Lower leg skin (tissue), 4 donors: ENCODE data around the gene NPM3. TPM values are rescaled to one million over a fixed set of nuclear protein-coding genes. Genes with fewer than 3 reads are reported as not detected.

Source experiments
- DNase-seq, 2 donors: peaks; one replicate each; pipeline ENCODE4 v3.0.0-alpha.2; 2019; ENCODE audit warnings: low spot score in 2 of 2
- H3K4me3 ChIP-seq: fragments of 200-600 bp; sonication (generic); 2 replicates; pipeline ENCODE4 v1.5.1; 2017; ENCODE audit warnings: mild to moderate bottlenecking, low read depth; ENCODE audit not compliant: poor library complexity, severe bottlenecking
- POLR2A ChIP-seq, 2 donors: fragments of 450-650 bp; IDR thresholded peaks; one replicate each; pipeline ENCODE4 v1.6.1; 2016 to 2017; ENCODE audit warnings: antibody characterized with exemption in 2 of 2, mild to moderate bottlenecking in 1 of 2, moderate library complexity in 1 of 2
- WGBS, 2 donors: methylation state at CpG; one replicate each; pipeline ENCODE4 v1.1.5; 2018; 5-methylcytosine and 5-hydroxymethylcytosine counted together
- intact Hi-C: fragments of 100-400 bp; cut with DNase I; formaldehyde crosslinking; loops from one replicate; pipeline ENCODE4 v1.15.0; 2023; ENCODE audit warnings: low total_unique reads
- total RNA-seq, 4 donors: library from RNA; depleted of rRNA; stranded (reverse); fragments of >200 nt; gene quantifications; one replicate each; pipeline ENCODE4 v1.1.0, GENCODE V29; 2016
- TF ChIP-seq, protein P1 (sequence below), 3 donors: fragments of 450-650 bp; IDR thresholded peaks; one replicate each; pipeline ENCODE4 v1.5.1; 2016; ENCODE audit warnings: antibody characterized with exemption in 3 of 3, mild to moderate bottlenecking in 3 of 3, moderate library complexity in 2 of 3

Gene NPM3
- total RNA-seq, 4 donors from 2014 or later, result 24.6 to 37.7 (median 27.4) TPM

DNA sequence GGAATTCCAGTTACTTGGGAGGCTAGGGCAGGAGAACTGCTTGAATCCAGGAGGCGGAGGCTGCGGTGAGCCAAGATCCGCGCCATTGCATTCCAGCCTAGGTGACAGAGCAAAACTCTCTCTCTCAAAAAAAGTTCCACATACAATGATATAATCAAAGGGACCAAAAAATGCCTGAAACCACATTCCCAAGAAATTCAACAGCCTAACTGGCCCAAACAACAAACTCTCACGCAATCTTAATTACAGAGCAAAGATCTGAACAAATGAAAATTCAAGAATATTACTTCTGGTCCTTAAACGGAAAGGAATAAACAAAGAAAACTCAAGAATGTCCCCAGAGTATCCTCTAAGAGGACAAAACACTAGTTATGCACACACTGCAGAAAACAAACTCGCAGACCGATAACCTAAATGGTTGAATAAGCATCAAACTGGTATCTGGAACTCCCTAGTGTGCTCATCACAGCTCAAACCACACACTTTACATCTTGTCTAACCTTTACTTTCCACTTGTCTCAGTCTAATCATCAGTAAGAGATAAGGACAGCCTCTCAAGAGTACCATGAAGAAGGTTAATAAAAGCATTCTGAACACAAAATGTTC lies 31.3 kb upstream of the NPM3 start:
- intact Hi-C loops, result no loop called here
- no peak overlapping the region for H3K4me3 ChIP-seq
- WGBS, 2 donors, result 59 to 68% methylated on average over 8 of the region's 8 CpGs
- no peak for DNase-seq
- TF ChIP-seq POLR2A (IDR thresholded peaks at IDR 0.05), result no peak
- TF ChIP-seq, protein P1, sequence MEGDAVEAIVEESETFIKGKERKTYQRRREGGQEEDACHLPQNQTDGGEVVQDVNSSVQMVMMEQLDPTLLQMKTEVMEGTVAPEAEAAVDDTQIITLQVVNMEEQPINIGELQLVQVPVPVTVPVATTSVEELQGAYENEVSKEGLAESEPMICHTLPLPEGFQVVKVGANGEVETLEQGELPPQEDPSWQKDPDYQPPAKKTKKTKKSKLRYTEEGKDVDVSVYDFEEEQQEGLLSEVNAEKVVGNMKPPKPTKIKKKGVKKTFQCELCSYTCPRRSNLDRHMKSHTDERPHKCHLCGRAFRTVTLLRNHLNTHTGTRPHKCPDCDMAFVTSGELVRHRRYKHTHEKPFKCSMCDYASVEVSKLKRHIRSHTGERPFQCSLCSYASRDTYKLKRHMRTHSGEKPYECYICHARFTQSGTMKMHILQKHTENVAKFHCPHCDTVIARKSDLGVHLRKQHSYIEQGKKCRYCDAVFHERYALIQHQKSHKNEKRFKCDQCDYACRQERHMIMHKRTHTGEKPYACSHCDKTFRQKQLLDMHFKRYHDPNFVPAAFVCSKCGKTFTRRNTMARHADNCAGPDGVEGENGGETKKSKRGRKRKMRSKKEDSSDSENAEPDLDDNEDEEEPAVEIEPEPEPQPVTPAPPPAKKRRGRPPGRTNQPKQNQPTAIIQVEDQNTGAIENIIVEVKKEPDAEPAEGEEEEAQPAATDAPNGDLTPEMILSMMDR (IDR thresholded peaks at IDR 0.05), result no peak

DNA sequence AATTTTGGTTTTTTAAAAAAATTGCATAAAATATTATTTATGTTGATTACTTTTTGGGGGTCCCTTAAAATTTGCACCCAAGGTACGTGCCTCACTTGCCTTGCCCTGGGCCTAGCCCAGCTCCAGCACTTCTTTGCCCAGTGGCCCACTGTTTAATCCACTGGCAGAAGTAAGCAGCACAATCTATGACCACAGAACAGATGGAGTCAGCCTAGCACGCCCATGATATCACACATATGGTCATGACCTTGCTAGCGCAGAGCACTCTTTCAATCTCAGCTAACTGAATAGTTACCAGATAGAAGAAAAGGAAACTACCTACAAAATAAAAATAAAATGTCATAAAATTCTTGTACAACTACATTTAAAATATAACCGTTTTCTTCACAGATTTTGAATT lies 29.4 kb upstream of the NPM3 start:
- no peak for TF ChIP-seq POLR2A (IDR thresholded peaks at IDR 0.05)
- TF ChIP-seq, protein P1 (IDR thresholded peaks at IDR 0.05), result no peak
- no peak for DNase-seq
- H3K4me3 ChIP-seq, result no peak overlapping the region
- intact Hi-C loops, result no loop called here
- 87 to 88% methylated on average over 4 of the region's 4 CpGs for WGBS, 2 donors

DNA sequence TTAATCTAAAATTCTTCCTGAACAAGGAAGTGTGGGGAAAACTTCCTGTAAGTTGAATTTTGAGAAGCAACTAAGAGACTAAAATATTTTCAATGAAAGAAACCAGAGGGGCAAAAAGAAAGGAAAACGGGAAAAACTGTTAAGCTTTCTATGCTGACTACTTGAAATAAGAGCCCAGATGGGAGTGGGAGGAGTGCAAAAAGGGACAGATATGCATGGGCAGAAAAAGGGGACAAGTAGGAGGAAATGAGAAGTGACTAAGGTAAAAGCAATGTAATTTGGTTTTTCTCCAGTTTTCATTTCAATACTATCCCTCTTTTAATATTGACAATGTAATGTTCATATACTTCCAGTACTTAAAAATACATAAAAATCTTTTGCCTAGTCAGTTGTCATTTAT lies 23.9 kb upstream of the NPM3 start:
- TF ChIP-seq, protein P1 (IDR thresholded peaks at IDR 0.05), result no peak
- no peak for TF ChIP-seq POLR2A (IDR thresholded peaks at IDR 0.05)
- intact Hi-C loops, result no loop called here
- H3K4me3 ChIP-seq, result no peak overlapping the region
- no peak for DNase-seq
- WGBS, 2 donors, result 89 to 94% methylated on average over 1 of the region's 1 CpG

DNA sequence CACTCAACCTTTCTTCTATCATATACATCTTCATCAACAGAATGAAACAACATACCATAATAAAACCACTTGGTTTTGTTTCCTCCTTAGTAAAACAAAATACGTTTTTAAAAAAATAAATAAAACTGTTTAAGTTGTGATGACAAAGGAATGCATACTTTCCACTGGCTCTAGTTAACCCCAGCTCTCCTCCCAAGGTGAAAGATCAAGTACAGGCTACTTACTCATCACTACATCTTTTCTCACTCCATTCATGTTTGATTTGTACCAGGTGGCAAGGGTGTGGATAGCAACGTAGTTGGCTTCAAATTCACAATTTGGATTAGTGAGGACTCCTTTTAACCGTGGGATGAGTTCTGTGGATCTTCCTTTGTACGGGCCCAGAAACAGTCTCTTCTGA lies 20.3 kb upstream of the NPM3 start:
- intact Hi-C loops, result no loop called here
- TF ChIP-seq, protein P1 (IDR thresholded peaks at IDR 0.05), result no peak
- TF ChIP-seq POLR2A (IDR thresholded peaks at IDR 0.05), result no peak
- DNase-seq, result no peak
- 67 to 70% methylated on average over 4 of the region's 4 CpGs for WGBS, 2 donors
- H3K4me3 ChIP-seq, result no peak overlapping the region

- intact Hi-C loops, result no loop called here
- TF ChIP-seq POLR2A (IDR thresholded peaks at IDR 0.05), result no peak
- TF ChIP-seq, protein P1 (IDR thresholded peaks at IDR 0.05), result no peak
- no peak for DNase-seq
- H3K4me3 ChIP-seq, result no peak overlapping the region
- WGBS, 2 donors, result 70 to 76% methylated on average over 4 of the region's 4 CpGs
These were observed 14.3 kb upstream of the NPM3 start for GRCh38 chr10:101797403-101798059.
